Loucy (cell line): ENCODE data around the gene CTSS.

Source experiments
- H2AFZ ChIP-seq: fragments of 200-600 bp; sonication (generic); 2 replicates; pipeline ENCODE4 v1.6.0; 2016; ENCODE audit warnings: antibody characterized with exemption, mild to moderate bottlenecking, low read length, moderate library complexity
- H3F3A ChIP-seq: fragments of 200-600 bp; 2 replicates; pipeline ENCODE4 v1.6.0; 2016; ENCODE audit warnings: antibody characterized with exemption, low read depth, mild to moderate bottlenecking
- H3K27me3 ChIP-seq: fragments of 200-600 bp; sonication (generic); 2 replicates; pipeline ENCODE4 v1.6.1; 2014; ENCODE audit warnings: low read length, mild to moderate bottlenecking; ENCODE audit not compliant: insufficient read depth, poor library complexity, severe bottlenecking
- H3K36me3 ChIP-seq: fragments of 200-600 bp; sonication (generic); 2 replicates; pipeline ENCODE4 v1.6.1; 2016; ENCODE audit warnings: low read length; ENCODE audit not compliant: insufficient read depth
- H3K4me1 ChIP-seq: fragments of 200-600 bp; sonication (generic); 2 replicates; pipeline ENCODE4 v1.5.1; 2014; ENCODE audit warnings: low read length, mild to moderate bottlenecking; ENCODE audit not compliant: insufficient read depth, poor library complexity, severe bottlenecking
- H3K4me2 ChIP-seq: fragments of 200-600 bp; sonication (generic); 2 replicates; pipeline ENCODE4 v1.6.0; 2014; ENCODE audit warnings: antibody characterized with exemption, low read length, low read depth, mild to moderate bottlenecking; ENCODE audit not compliant: poor library complexity, severe bottlenecking
- H3K4me3 ChIP-seq: fragments of 200-600 bp; sonication (generic); 2 replicates; pipeline ENCODE4 v1.5.1; 2014; ENCODE audit warnings: low read length, mild to moderate bottlenecking, mixed read lengths; ENCODE audit not compliant: poor library complexity, severe bottlenecking
- H3K79me2 ChIP-seq: fragments of 200-600 bp; sonication (generic); 2 replicates; pipeline ENCODE4 v1.6.1; 2014; ENCODE audit warnings: low read length; ENCODE audit not compliant: insufficient read depth
- H3K9ac ChIP-seq: fragments of 200-600 bp; sonication (generic); 2 replicates; pipeline ENCODE4 v1.6.0; 2014; ENCODE audit warnings: mild to moderate bottlenecking, low read depth, low read length, moderate library complexity; ENCODE audit not compliant: poor library complexity, severe bottlenecking
- H3K9me2 ChIP-seq: fragments of 200-600 bp; sonication (generic); replicated peaks from 2 replicates; pipeline ENCODE4 v1.6.1; 2016; ENCODE audit warnings: low read depth, low read length, mixed read lengths
- H3K9me3 ChIP-seq: fragments of 200-600 bp; sonication (generic); 2 replicates; pipeline ENCODE4 v1.6.1; 2014; ENCODE audit warnings: mild to moderate bottlenecking, antibody characterized with exemption, low read length, low read depth; ENCODE audit not compliant: insufficient read depth
- H4K20me1 ChIP-seq: fragments of 200-600 bp; sonication (generic); 2 replicates; pipeline ENCODE4 v1.6.0; 2014; ENCODE audit warnings: antibody characterized with exemption, low read length, mild to moderate bottlenecking; ENCODE audit not compliant: insufficient read depth, poor library complexity, severe bottlenecking
- EZH2phosphoT487 ChIP-seq: fragments of 200-600 bp; IDR thresholded peaks from 2 replicates; pipeline ENCODE4 v1.6.1; 2018; ENCODE audit warnings: antibody characterized with exemption, mild to moderate bottlenecking, moderate library complexity, borderline replicate concordance
- TF ChIP-seq, protein P1 (sequence below): fragments of 200-600 bp; sonication (generic); conservative IDR thresholded peaks from 2 replicates; pipeline ENCODE4 v1.5.1; 2014; ENCODE audit warnings: mild to moderate bottlenecking, antibody characterized with exemption, low read length

CTSS gene

DNA sequence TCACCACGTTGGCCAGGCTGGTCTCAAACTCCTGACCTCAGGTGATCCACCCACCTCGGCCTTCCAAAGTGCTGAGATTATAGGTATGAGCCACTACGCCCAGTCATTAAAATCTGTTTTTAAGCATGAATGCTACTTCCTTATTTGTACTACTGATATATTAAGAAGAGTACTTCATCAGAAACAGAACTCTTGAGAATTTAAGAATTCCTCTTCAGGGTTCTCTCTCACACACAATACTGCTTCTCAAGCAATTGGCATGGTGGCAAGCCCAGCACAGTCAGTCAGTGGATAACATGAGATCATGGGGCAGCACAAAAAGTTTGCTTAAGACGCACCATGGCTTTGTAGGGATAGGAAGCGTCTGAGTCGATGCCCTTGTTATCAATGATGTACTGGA lies 14.1 kb downstream of the CTSS start:
- H3K36me3 ChIP-seq, result no peaks in the 10 kb centered on the region
- TF ChIP-seq EZH2phosphoT487, result no peak
- TF ChIP-seq, protein P1, sequence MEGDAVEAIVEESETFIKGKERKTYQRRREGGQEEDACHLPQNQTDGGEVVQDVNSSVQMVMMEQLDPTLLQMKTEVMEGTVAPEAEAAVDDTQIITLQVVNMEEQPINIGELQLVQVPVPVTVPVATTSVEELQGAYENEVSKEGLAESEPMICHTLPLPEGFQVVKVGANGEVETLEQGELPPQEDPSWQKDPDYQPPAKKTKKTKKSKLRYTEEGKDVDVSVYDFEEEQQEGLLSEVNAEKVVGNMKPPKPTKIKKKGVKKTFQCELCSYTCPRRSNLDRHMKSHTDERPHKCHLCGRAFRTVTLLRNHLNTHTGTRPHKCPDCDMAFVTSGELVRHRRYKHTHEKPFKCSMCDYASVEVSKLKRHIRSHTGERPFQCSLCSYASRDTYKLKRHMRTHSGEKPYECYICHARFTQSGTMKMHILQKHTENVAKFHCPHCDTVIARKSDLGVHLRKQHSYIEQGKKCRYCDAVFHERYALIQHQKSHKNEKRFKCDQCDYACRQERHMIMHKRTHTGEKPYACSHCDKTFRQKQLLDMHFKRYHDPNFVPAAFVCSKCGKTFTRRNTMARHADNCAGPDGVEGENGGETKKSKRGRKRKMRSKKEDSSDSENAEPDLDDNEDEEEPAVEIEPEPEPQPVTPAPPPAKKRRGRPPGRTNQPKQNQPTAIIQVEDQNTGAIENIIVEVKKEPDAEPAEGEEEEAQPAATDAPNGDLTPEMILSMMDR, result no peak

DNA sequence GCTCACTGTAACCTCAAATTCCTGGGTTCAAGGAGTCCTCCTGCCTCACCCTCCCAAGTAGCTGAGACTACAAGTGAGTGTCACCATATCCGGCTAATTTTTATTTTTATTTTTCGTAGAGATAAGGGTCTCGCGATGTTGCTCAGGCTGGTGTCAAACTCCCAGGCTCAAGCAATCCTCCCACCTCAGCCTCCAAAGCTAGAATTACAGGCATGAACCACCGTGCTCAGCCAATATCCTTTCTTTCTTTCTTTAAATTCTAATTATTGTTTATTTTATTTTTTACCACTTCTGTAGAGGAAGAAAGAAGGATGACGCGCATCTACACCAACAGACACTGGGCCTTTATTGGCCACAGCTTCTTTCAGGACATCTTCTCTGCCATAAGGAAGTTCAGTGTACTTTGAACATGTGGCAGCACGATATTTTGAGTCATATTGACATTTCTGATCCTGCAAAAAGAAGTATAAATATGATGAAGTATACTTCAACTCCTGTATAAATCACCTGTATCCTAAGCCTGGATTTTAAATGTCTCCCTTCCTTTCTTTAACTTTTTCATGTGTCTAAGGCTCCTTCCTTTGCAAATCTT lies 15.8 kb downstream of the CTSS start:
- Histone ChIP-seq H3K27me3 (no peaks in the 10 kb centered on the region), H4K20me1 (no peaks in the 10 kb centered on the region), H3K9me3 (no peaks in the 10 kb centered on the region), H3K4me1 (no peaks in the 10 kb centered on the region), H2AFZ (no peak overlapping the region), H3K4me3 (no peak overlapping the region), H3K79me2 (no peaks in the 10 kb centered on the region), H3K36me3 (no peaks in the 10 kb centered on the region), H3F3A (no peaks in the 10 kb centered on the region), H3K9me2 (no peaks in the 10 kb centered on the region), H3K4me2 (no peak overlapping the region), H3K9ac (no peak overlapping the region)
- no peak for TF ChIP-seq EZH2phosphoT487
- TF ChIP-seq, protein P1, result no peak

More for the DNA sequence above, 14.1 kb downstream of the CTSS start:
- Histone ChIP-seq H3K9me2 (no peaks in the 10 kb centered on the region), H3F3A (no peaks in the 10 kb centered on the region), H3K9me3 (no peaks in the 10 kb centered on the region), H3K4me1 (no peaks in the 10 kb centered on the region), H3K27me3 (no peaks in the 10 kb centered on the region), H4K20me1 (no peaks in the 10 kb centered on the region), H2AFZ (no peak overlapping the region), H3K79me2 (no peaks in the 10 kb centered on the region), H3K4me2 (no peak overlapping the region), H3K4me3 (no peak overlapping the region), H3K9ac (no peak overlapping the region)

DNA sequence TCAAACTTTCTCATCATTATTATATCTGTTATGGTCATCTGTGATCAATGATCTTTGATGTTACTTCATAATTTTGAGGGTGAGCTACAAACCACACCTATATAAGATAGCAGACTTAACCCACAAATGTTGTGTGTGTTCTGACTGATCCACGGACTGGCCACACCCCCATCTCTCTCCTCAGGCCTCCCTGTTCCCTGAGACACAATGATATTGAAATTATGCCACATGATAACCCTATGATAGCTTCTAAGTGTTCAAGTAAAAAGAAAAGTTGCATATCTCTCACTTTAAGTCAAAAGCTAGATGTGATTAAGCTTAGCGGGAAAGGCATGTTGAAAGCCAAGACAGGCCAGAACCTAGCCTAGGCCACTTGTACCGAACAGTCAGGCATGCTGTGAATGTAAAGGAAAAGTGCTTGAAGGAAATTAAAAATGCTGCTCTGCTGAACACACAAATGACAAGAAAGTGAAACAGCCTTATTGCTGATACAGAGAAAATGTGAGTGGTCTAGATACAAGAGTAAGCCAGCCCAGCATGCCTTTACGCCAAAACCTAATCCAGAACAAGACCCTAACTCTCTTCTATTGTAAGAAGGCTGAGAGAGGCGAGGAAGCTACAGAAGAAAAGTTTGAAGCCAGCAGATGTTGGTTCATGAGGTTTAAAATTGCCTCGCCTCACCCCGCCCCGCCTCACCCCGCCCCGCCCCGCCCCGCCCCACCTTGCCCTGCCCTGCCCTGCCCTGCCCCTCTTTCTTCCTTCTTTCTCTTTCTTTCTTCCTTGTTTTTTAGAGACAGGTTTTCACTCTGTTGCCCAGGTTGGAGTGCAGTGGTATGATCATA lies 16.5 kb downstream of the CTSS start:
- Histone ChIP-seq H2AFZ (no peak overlapping the region), H3K4me2 (no peak overlapping the region), H3K9me3 (no peaks in the 10 kb centered on the region), H3K4me3 (no peak overlapping the region), H3K9ac (no peak overlapping the region), H3F3A (no peaks in the 10 kb centered on the region), H3K4me1 (no peaks in the 10 kb centered on the region), H3K9me2 (no peaks in the 10 kb centered on the region), H4K20me1 (no peaks in the 10 kb centered on the region), H3K36me3 (no peaks in the 10 kb centered on the region), H3K27me3 (no peaks in the 10 kb centered on the region), H3K79me2 (no peaks in the 10 kb centered on the region)
- no peak for TF ChIP-seq EZH2phosphoT487
- TF ChIP-seq, protein P1, result no peak
